Fibroblast of mammary gland (primary cell): ENCODE data around the gene IFIT2.

Source experiments
- DNase-seq: peaks from one replicate; pipeline ENCODE4 v3.0.0-alpha.2; 2010; ENCODE audit warnings: low read depth
- H3K4me3 ChIP-seq: 2 replicates; pipeline ENCODE4 v1.5.1; 2011; ENCODE audit warnings: low read depth, mild to moderate bottlenecking, low read length, moderate library complexity; ENCODE audit not compliant: control insufficient read depth
- TF ChIP-seq, protein P1 (sequence below): conservative IDR thresholded peaks from 2 replicates; pipeline ENCODE4 v1.5.1; 2011; ENCODE audit warnings: low read depth, low read length, inconsistent platforms; ENCODE audit not compliant: control insufficient read depth, insufficient read depth

Gene IFIT2

DNA sequence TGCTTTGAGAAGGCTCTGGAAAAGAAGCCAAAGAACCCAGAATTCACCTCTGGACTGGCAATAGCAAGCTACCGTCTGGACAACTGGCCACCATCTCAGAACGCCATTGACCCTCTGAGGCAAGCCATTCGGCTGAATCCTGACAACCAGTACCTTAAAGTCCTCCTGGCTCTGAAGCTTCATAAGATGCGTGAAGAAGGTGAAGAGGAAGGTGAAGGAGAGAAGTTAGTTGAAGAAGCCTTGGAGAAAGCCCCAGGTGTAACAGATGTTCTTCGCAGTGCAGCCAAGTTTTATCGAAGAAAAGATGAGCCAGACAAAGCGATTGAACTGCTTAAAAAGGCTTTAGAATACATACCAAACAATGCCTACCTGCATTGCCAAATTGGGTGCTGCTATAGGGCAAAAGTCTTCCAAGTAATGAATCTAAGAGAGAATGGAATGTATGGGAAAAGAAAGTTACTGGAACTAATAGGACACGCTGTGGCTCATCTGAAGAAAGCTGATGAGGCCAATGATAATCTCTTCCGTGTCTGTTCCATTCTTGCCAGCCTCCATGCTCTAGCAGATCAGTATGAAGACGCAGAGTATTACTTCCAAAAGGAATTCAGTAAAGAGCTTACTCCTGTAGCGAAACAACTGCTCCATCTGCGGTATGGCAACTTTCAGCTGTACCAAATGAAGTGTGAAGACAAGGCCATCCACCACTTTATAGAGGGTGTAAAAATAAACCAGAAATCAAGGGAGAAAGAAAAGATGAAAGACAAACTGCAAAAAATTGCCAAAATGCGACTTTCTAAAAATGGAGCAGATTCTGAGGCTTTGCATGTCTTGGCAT, 4.8 kb downstream of the IFIT2 start:
- H3K4me3 ChIP-seq = no peak overlapping the region
- DNase-seq = no peak
- TF ChIP-seq, protein P1, sequence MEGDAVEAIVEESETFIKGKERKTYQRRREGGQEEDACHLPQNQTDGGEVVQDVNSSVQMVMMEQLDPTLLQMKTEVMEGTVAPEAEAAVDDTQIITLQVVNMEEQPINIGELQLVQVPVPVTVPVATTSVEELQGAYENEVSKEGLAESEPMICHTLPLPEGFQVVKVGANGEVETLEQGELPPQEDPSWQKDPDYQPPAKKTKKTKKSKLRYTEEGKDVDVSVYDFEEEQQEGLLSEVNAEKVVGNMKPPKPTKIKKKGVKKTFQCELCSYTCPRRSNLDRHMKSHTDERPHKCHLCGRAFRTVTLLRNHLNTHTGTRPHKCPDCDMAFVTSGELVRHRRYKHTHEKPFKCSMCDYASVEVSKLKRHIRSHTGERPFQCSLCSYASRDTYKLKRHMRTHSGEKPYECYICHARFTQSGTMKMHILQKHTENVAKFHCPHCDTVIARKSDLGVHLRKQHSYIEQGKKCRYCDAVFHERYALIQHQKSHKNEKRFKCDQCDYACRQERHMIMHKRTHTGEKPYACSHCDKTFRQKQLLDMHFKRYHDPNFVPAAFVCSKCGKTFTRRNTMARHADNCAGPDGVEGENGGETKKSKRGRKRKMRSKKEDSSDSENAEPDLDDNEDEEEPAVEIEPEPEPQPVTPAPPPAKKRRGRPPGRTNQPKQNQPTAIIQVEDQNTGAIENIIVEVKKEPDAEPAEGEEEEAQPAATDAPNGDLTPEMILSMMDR = no peak

- TF ChIP-seq, protein P1 = no peak
- no peak overlapping the region for H3K4me3 ChIP-seq
- DNase-seq = no peak
Measured at GRCh38 chr10:89307269-89307577, 5.4 kb downstream of the IFIT2 start.

GRCh38 chr10:89308266-89308665, 6.4 kb downstream of the IFIT2 start:
- TF ChIP-seq, protein P1 = no peak
- H3K4me3 ChIP-seq = no peak overlapping the region
- DNase-seq = no peak

- H3K4me3 ChIP-seq = no peak overlapping the region
- DNase-seq = no peak
- TF ChIP-seq, protein P1 = no peak
Measured at GRCh38 chr10:89308736-89309135, 6.9 kb downstream of the IFIT2 start.

DNA sequence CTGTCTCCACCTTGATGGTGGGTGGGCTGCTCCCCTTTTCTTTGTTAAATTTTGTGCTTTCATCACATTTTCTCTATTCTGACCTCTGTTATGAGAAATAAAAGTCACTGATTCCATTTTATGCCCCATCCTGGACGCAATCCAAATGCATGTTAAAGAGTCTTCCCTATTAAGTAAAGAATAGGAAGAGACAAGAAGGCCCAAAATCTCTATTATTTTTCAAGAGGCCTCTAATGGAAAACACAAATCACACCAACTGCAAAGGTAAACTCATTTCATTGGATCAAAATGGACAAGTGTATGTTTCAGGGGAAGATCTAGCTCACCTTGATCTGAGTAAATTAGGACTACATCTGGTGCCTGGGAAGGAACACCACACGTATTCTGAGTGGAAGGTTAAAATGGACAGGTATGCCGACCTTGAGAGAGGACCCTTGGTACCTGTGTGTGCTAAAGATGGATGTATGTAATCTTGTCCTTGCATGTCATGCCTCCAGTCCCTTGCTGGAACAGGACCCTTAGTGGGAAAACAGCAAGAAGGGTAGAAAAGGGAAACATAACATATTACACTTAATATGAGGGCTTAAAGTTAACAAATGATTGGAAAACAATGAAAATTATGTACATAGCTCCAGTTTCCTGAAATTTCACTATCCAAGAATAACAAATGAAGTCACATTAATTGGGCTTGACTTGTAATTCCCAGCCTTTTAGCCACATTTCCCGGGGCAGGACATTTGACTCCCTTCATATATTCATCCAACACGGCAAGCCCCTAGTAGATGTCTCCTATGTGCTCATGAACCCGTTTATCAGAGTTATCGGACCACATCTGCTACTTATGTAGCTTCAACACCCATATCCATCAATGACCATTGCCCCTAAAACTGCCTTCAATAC, 7.6 kb downstream of the IFIT2 start:
- H3K4me3 ChIP-seq = no peak overlapping the region
- DNase-seq = no peak
- TF ChIP-seq, protein P1 = no peak

GRCh38 chr10:89310056-89310893, 8.4 kb downstream of the IFIT2 start:
- DNase-seq = peak; percentile 56
- TF ChIP-seq, protein P1 = no peak
- H3K4me3 ChIP-seq = no peak overlapping the region
